Uterus (tissue), 2 donors: ENCODE results near the gene ARSD.

Source experiments
- CTCF ChIP-seq, 4 experiments: fragments of 200-600 bp in 2 of 4; fragments of 450-650 bp in 2 of 4; sonication (generic) in 2 of 4; IDR thresholded peaks; one replicate each; pipeline ENCODE4 v1.5.1; 2016 to 2019; ENCODE audit warnings: antibody characterized with exemption in 4 of 4, mild to moderate bottlenecking in 2 of 4, moderate library complexity in 1 of 4
- POLR2A ChIP-seq, 2 donors: fragments of 450-650 bp; IDR thresholded peaks; one replicate each; pipeline ENCODE4 v1.6.1; 2016; ENCODE audit warnings: antibody characterized with exemption in 2 of 2, mild to moderate bottlenecking in 1 of 2, moderate library complexity in 1 of 2

GRCh38 chrX:2954541-2954940 is 25.4 kb upstream of the ARSD start:
- TF ChIP-seq CTCF (IDR thresholded peaks at IDR 0.05) (no peak), POLR2A (IDR thresholded peaks at IDR 0.05) (no peak)
